Measurements from ENCODE around the gene RASAL3. TPM values are rescaled to one million over a fixed set of nuclear protein-coding genes. Genes with fewer than 3 reads are reported as not detected.
"Not testable (repeated sequence)": the region's sequence is repeated elsewhere in the genome, so short reads cannot be mapped to it uniquely, and the experiment has no call there.

RASAL3 gene
- total RNA-seq, 2 experiments from 2014 or later, result 120 to 123 TPM

GRCh38 chr19:15488489-15489226 is 24.3 kb upstream of the RASAL3 start:
- Mint-ChIP-seq H3K27me3 (peaks cover 8% of the 10 kb centered on the region), H3K4me3 (no peak overlapping the region), H3K4me1 (no peaks in the 10 kb centered on the region), H3K27ac (no peak overlapping the region), H3K36me3 (ENCODE audit: low read depth) (peaks cover 3% of the 10 kb centered on the region), H3K9me3 (peaks cover 3% of the 10 kb centered on the region)
- no peak for DNase-seq
- ChIA-PET POLR2A (no interaction called here), CTCF (no interaction called here)

GRCh38 chr19:15487038-15487437 is 22.7 kb upstream of the RASAL3 start:
- H3K27ac Mint-ChIP-seq, result no peak overlapping the region

GRCh38 chr19:15485768-15486167 is 21.4 kb upstream of the RASAL3 start:
- ChIA-PET CTCF (interaction anchor here (1.3 kb wide), 1 partner anchor 67 kb away, joined by 5 read pairs; the partner anchor contains the start of gene AKAP8L), POLR2A (interaction anchor here (0.6 kb wide), 2 partner anchors 13 to 1010 kb away, joined by 4 to 5 read pairs; partner anchors contain the start of genes C19orf44 and CALR3)
- DNase-seq; H3K36me3 Mint-ChIP-seq (ENCODE audit: low read depth); H3K4me1 Mint-ChIP-seq; H3K9me3 Mint-ChIP-seq; H3K27ac Mint-ChIP-seq; H3K4me3 Mint-ChIP-seq; H3K27me3 Mint-ChIP-seq: not testable (repeated sequence)

More at GRCh38 chr19:15487038-15487437, 22.7 kb upstream of the RASAL3 start:
- no peak for DNase-seq
- ChIA-PET CTCF (interaction anchor here (0.6 to 0.7 kb wide), 2 partner anchors 21 to 78 kb away, joined by 3 to 6 read pairs; no protein-coding TSS in a partner anchor), POLR2A (no interaction called here)
- peaks cover 3% of the 10 kb centered on the region for H3K36me3 Mint-ChIP-seq (ENCODE audit: low read depth)
- peaks cover 5% of the 10 kb centered on the region for H3K4me1 Mint-ChIP-seq
- no peaks in the 10 kb centered on the region for H3K27me3 Mint-ChIP-seq
- no peak overlapping the region for H3K4me3 Mint-ChIP-seq
- H3K9me3 Mint-ChIP-seq, result peaks cover 3% of the 10 kb centered on the region

DNA sequence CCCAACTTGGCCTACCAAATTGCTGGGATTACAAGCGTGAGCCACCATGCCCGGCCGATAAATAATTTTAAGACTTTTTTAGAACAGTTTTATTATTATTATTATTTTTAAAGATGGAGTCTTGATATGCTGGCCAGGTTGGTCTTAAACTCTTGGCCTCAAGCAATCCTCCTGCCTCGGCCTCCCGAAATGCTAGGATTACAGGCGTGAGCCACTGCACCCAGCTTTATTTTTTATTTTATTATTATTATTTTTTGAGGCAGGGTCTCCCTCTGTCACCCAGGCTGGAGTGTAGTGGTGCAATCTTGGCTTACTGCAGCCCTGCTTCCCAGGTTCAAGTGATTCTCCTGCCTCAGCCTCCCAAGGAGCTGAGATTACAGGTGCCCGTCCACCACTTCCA is 16.7 kb upstream of the RASAL3 start:
- H3K4me3 Mint-ChIP-seq; H3K36me3 Mint-ChIP-seq (ENCODE audit: low read depth); H3K27me3 Mint-ChIP-seq; H3K9me3 Mint-ChIP-seq; H3K27ac Mint-ChIP-seq; DNase-seq: not testable (repeated sequence)
- POLR2A ChIA-PET, result interaction anchor here (0.6 to 1.0 kb wide), 2 partner anchors 15 to 17 kb away, joined by 3 to 6 read pairs; no protein-coding TSS in a partner anchor
- CTCF ChIA-PET, result interaction anchor here (1.3 to 1.9 kb wide), 3 partner anchors 9 to 75 kb away, joined by 3 to 6 read pairs (median 3); partner anchors contain the start of gene AKAP8L
- H3K4me1 Mint-ChIP-seq, result peaks cover 35% of the 10 kb centered on the region

DNA sequence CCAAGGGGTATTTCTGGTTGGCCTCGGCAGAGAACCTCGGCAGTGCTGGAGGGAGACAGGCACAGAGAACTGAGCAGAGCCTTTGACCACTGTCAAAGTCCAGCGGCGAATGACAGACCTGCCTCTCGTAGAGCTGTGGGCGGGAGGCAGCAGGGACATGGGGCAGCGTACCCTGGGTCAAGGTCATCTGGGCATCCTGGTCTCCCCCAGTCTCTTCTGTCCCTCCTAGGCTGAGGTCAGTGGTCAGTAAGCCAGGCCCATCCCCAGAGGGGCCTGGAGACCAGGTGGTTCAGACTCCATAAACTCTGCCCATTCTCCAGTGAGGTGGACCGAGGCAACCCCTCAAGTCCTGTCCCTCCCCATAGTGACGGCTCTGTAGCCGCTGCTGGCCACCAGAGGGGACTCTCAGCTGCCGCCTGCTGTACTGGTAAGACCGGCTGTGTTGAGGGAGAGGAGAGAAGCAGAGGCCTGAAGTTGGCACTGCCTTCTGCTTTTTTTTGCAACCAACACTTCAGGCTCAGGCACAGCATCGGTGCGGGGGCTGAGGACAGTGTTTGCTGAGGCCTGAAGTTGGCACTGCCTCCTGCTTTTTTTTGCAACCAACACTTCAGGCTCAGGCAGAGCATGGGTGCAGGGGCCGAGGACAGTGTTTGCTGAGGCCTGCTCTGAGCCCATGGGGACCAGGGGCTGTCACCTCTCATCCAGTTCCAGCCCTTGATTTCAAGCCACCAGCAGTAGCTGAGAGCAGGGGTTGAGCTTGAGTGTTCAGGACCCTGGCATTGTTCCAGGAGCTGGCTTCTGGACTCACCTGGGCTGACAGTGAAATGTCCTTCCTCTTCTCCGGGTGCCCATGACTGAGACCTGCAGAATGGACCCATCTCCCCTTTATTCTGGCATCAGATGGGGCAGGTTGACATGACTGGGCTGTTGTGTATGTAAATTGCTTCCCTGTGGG is 15.3 kb upstream of the RASAL3 start, which contains the start of gene PGLYRP2:
Gene PGLYRP2 (minus strand): TSS at position 111 of the 955 bp plus-strand sequence. CDS start 130 bp downstream, outside the sequence.
- no peaks in the 10 kb centered on the region for H3K9me3 Mint-ChIP-seq
- peaks cover 35% of the 10 kb centered on the region for H3K4me1 Mint-ChIP-seq
- peaks cover 3% of the 10 kb centered on the region for H3K36me3 Mint-ChIP-seq (ENCODE audit: low read depth)
- POLR2A ChIA-PET, result interaction anchor here (1.0 kb wide), 1 partner anchor 16 kb away, joined by 3 read pairs; no protein-coding TSS in a partner anchor
- no peaks in the 10 kb centered on the region for H3K27me3 Mint-ChIP-seq
- CTCF ChIA-PET, result interaction anchor here (0.6 to 1.9 kb wide), 5 partner anchors 8 to 200 kb away, joined by 3 to 8 read pairs (median 3); no protein-coding TSS in a partner anchor
- no peak for DNase-seq
- no peak within 1 kb of the TSS for H3K4me3 Mint-ChIP-seq
- peak within 1 kb of the TSS; percentile 48 for H3K27ac Mint-ChIP-seq

DNA sequence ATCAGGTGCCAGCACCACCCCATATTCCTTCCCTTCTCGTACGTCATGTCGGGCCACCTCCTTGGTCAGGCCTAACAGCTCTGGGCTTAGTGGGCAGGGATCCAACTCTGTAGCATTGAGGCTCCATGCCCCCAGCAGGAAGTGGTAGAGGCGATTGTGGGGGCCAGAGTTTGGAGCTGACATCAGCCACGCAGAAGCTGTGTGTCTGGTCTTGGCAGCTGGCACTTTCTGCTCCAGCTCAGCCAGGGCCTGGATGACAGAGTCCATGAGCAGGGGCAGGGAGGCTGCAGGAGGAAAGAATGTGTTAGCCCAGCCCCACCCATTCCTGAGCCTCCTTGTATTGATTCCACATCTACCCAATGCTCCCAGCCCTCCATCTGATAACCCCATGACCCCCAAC is 12.0 kb upstream of the RASAL3 start:
- Mint-ChIP-seq H3K36me3 (ENCODE audit: low read depth) (peaks cover 3% of the 10 kb centered on the region), H3K27me3 (no peaks in the 10 kb centered on the region), H3K27ac (no peak overlapping the region), H3K9me3 (no peaks in the 10 kb centered on the region), H3K4me3 (no peak overlapping the region), H3K4me1 (peaks cover 40% of the 10 kb centered on the region)
- CTCF ChIA-PET, result no interaction called here
- POLR2A ChIA-PET, result no interaction called here
- DNase-seq, result no peak

DNA sequence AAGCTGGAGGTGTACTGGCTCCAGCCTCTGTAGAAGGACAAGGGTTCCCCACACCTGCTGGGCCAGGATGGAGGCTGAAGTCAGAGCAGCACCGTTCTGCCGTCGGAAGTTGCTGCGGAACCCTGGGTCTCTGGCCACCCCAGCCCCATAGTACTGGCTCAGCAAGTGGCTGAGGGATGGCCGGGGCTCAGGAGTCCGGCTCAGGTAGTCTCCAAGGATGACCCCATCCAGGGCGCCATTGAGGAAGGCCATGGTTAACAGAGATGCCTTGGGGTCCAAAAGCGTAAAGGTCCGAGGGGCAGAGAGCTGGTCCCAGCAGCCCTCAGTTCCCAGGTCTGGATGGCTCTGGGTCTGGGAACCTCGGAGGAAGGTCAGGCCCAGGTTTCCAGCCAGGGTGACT is 11.3 kb upstream of the RASAL3 start:
- Mint-ChIP-seq H3K9me3 (no peaks in the 10 kb centered on the region), H3K36me3 (ENCODE audit: low read depth) (peaks cover 3% of the 10 kb centered on the region), H3K4me3 (no peak overlapping the region), H3K27me3 (no peaks in the 10 kb centered on the region), H3K27ac (no peak overlapping the region), H3K4me1 (peaks cover 43% of the 10 kb centered on the region)
- DNase-seq, result no peak
- POLR2A ChIA-PET, result no interaction called here
- CTCF ChIA-PET, result interaction anchor here (1.1 kb wide), 1 partner anchor 80 kb away, joined by 3 read pairs; no protein-coding TSS in a partner anchor

DNA sequence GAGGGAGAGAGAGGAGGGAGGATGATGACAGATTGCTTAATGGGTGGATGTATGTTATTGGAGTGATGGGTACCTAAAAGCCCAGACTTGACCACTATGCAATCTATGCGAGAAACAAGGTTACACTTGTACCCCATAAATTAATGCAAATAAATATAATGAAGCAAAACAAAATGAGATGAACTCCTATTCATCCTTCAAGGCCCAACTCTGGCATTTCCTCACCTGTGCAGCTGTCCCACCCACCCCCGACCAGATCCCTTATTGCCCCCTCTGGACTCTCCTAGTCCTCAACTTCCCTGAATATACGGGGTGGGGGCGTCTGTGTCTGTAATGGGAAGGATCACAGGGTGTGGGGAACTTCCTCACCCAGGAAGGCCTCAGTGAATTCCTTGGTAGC is 10.8 kb upstream of the RASAL3 start:
- ChIA-PET CTCF (interaction anchor here (1.1 kb wide), 1 partner anchor 80 kb away, joined by 3 read pairs; no protein-coding TSS in a partner anchor), POLR2A (interaction anchor here (0.7 kb wide), 1 partner anchor 12 kb away, joined by 4 read pairs; no protein-coding TSS in a partner anchor)
- Mint-ChIP-seq H3K4me1 (peaks cover 43% of the 10 kb centered on the region), H3K4me3 (no peak overlapping the region), H3K27me3 (peaks cover under 1% of the 10 kb centered on the region), H3K27ac (no peak overlapping the region), H3K36me3 (ENCODE audit: low read depth) (peaks cover 3% of the 10 kb centered on the region), H3K9me3 (no peaks in the 10 kb centered on the region)
- DNase-seq, result no peak

GRCh38 chr19:15473821-15474220 is 9.5 kb upstream of the RASAL3 start:
- POLR2A ChIA-PET; H3K36me3 Mint-ChIP-seq (ENCODE audit: low read depth); DNase-seq; CTCF ChIA-PET; H3K9me3 Mint-ChIP-seq; H3K4me3 Mint-ChIP-seq: not testable (repeated sequence)
- H3K27me3 Mint-ChIP-seq, result peaks cover 11% of the 10 kb centered on the region
- peak overlapping the region; percentile 2 for H3K27ac Mint-ChIP-seq
- H3K4me1 Mint-ChIP-seq, result peaks cover 43% of the 10 kb centered on the region

- H3K36me3 Mint-ChIP-seq (ENCODE audit: low read depth), result peaks cover under 1% of the 10 kb centered on the region
- DNase-seq, result no peak
- H3K4me1 Mint-ChIP-seq, result peaks cover 48% of the 10 kb centered on the region
- no peak overlapping the region for H3K27ac Mint-ChIP-seq
- ChIA-PET POLR2A (no interaction called here), CTCF (interaction anchor here (1.3 kb wide), 1 partner anchor 9 kb away, joined by 3 read pairs; no protein-coding TSS in a partner anchor)
- H3K9me3 Mint-ChIP-seq, result no peaks in the 10 kb centered on the region
- H3K4me3 Mint-ChIP-seq, result no peak overlapping the region
- peaks cover 14% of the 10 kb centered on the region for H3K27me3 Mint-ChIP-seq
Measured at GRCh38 chr19:15471639-15472101, 7.3 kb upstream of the RASAL3 start.

DNA sequence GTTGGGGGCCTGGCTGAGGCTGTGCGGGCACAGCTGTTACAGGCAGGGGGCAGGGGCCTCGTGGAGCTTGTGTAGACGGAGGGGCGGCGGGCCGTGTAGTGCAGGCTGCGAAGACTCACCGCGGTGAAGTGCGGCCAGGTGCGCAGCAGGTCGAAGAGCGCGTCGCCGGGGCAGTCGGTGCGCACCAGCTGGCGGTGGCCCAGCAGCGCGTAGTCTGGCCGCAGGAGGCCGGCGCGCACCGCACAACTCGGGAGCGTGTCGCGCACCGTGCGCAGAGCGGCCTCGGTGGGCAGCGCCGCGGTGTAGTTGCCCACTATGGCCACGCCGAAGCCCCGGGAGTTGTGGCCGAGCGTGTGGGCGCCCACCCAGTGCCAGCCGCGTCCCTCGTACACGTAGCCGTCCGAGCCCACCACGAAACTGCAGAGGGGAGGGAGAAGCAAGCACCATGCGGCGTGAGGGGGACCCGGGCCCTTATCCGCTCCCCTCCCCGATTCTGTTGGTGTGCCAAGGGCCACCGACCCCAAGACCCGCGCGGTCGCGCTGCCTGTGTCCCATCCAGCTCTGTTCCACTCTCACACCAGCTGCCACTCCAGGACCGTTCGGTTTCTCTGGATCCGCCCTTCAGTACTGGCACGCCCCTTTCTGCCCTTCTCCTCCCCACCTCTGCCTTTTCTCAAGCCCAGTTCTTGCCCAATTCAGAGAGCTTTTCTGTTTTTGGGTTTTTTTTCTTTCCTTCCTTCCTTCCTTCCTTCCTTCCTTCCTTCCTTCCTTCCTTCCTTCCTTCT is 5.4 kb upstream of the RASAL3 start:
- no peak for DNase-seq
- Mint-ChIP-seq H3K4me1 (peaks cover 58% of the 10 kb centered on the region), H3K27ac (peak overlapping the region; percentile 50), H3K9me3 (no peaks in the 10 kb centered on the region), H3K36me3 (ENCODE audit: low read depth) (no peaks in the 10 kb centered on the region), H3K4me3 (peak overlapping the region; percentile 67), H3K27me3 (peaks cover 14% of the 10 kb centered on the region)
- ChIA-PET POLR2A (no interaction called here), CTCF (interaction anchor here (0.6 to 1.1 kb wide), 2 partner anchors 15 to 60 kb away, joined by 3 read pairs; no protein-coding TSS in a partner anchor)
